Right lobe of liver (tissue), 6 donors: ENCODE data around the gene PTPRD. TPM values are rescaled to one million over a fixed set of nuclear protein-coding genes. Genes with fewer than 3 reads are reported as not detected.

ENCODE experiments used
- ATAC-seq, 4 donors: fragments of 200-7000 bp; cut with Tn5 transposase; one replicate each; pipeline ENCODE4 v1.9.1; 2020; ENCODE audit warnings: mild to moderate bottlenecking in 4 of 4, moderate library complexity in 4 of 4
- DNase-seq, 3 donors: peaks; one replicate each; pipeline ENCODE4 v3.0.0-alpha.2; 2020
- H3K27ac ChIP-seq, 3 donors: fragments of 200-600 bp; one replicate each; pipeline ENCODE4 v1.8.0; 2022
- H3K27me3 ChIP-seq, 2 donors: fragments of 200-600 bp; one replicate each; pipeline ENCODE4 v1.8.0; 2022
- H3K36me3 ChIP-seq, 4 donors: fragments of 200-600 bp; sonication (generic) in 1 of 4; one replicate each; pipeline versions ENCODE4 v1.5.1 to v1.8.0; 2017 to 2022; ENCODE audit warnings: control low read depth in 1 of 4
- H3K4me1 ChIP-seq, 4 donors: fragments of 200-600 bp; sonication (generic) in 1 of 4; one replicate each; pipeline versions ENCODE4 v1.5.1 to v1.8.0; 2017 to 2022; ENCODE audit warnings: control low read depth in 1 of 4
- H3K4me3 ChIP-seq, 3 donors: fragments of 200-600 bp; one replicate each; pipeline ENCODE4 v1.8.0; 2022
- H3K9me3 ChIP-seq, 4 donors: fragments of 200-600 bp; sonication (generic) in 1 of 4; one replicate each; pipeline versions ENCODE4 v1.5.1 to v1.8.0; 2017 to 2022; ENCODE audit warnings: control low read depth in 1 of 4
- CTCF ChIP-seq, 4 donors: fragments of 200-600 bp in 3 of 4; fragments of 450-650 bp in 1 of 4; IDR thresholded peaks; one replicate each; pipeline versions ENCODE4 v1.5.1 to v1.8.0; 2016 to 2022; ENCODE audit warnings: antibody characterized with exemption in 4 of 4, mild to moderate bottlenecking in 2 of 4
- POLR2A ChIP-seq: fragments of 450-650 bp; IDR thresholded peaks from one replicate; pipeline ENCODE4 v1.6.1; 2017; ENCODE audit warnings: antibody characterized with exemption, mild to moderate bottlenecking
- WGBS: methylation state at CpG from one replicate; pipeline ENCODE4 v1.1.6; 2018; ENCODE audit warnings: low coverage, low lambda C conversion rate; ENCODE audit not compliant: insufficient coverage; ENCODE audit errors: missing lambda C conversion rate; 5-methylcytosine and 5-hydroxymethylcytosine counted together
- intact Hi-C, 2 donors: fragments of 100-400 bp; cut with DNase I; formaldehyde crosslinking; loops; one replicate each; pipeline versions ENCODE4 v1.11.2 to v1.14.1; 2022
- total RNA-seq, 6 experiments: library from RNA; depleted of rRNA in 2 of 6; stranded (reverse); fragments of >200 nt in 2 of 6; fragmentation: NEBNext Ultra II Directional in 3 of 6; extraction: Animal tissue kit (Norgen Biotek cat#: 25700) in 3 of 6; gene quantifications; one replicate each; pipeline versions ENCODE4 v1.1.0 to v1.2.4, GENCODE V29; 2016 to 2023
- donor health status: DM: no; HTN: yes; CAD: no.
- donor health status: DM: no; HTN: no; CAD: no.
- donor health status: DM: no; HTN: no; CAD: no.
- donor health status: DM: no; HTN: yes; CAD: no.
- donor health status: DM: no; HTN: yes; CAD: no.

The PTPRD gene
- total RNA-seq, 6 experiments from 2014 or later, result 5.4 to 29.8 (median 13.9) TPM

DNA sequence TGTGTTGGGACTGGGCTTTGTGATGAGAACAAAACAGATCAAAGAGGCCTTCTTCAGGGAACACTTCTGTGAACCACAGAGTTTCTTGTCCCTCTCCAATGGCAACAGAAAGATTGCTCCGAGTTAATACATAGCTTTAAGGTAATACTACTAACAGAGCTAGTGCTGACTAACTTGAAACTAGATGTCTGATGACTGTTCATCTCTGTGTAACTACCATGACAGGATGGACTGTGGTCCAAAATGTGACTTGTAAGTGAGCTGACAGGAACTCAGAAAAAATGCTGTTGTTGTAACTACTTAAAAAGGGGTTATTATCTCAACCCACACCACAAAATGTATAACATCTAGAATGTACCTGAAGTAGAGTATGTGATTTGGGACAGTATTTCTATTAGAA, 2183.0 kb downstream of the PTPRD start:
- Histone ChIP-seq H3K4me3 (no peak overlapping the region), H3K4me1 (no peaks in the 10 kb centered on the region), H3K9me3 (no peaks in the 10 kb centered on the region), H3K36me3 (no peaks in the 10 kb centered on the region), H3K27ac (no peak overlapping the region), H3K27me3 (no peaks in the 10 kb centered on the region)
- no peak for DNase-seq
- no peak for ATAC-seq
- intact Hi-C loops, result no loop called here
- TF ChIP-seq CTCF (IDR thresholded peaks at IDR 0.05) (no peak), POLR2A (no peak)
- 67% methylated on average over 1 of the region's 1 CpG for WGBS

DNA sequence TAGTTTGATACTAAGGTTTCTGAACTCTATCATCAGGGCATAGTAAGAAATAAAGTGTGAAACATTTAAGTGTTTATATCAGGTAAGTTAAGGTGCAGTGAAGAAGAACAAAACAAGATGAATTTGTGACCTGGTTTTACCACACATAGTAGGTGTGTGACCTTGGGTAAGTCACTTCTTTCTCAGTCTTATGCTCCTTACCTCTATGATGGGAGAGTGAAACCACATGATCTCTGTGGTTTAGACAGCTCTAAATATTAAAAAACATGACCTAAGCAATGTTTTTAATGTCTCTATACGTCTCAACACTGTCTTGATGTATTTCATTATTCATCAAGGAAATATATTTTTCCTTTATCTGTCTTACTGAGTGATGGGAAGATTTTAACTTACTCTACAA, 2183.6 kb downstream of the PTPRD start:
- 35% methylated on average over 1 of the region's 1 CpG for WGBS
- TF ChIP-seq CTCF (IDR thresholded peaks at IDR 0.05) (no peak), POLR2A (no peak)
- ATAC-seq (no peak), DNase-seq (no peak)
- no peak overlapping the region for H3K4me3 ChIP-seq
- H3K4me1 ChIP-seq, result no peaks in the 10 kb centered on the region
- H3K9me3 ChIP-seq, result no peaks in the 10 kb centered on the region
- H3K36me3 ChIP-seq, result no peaks in the 10 kb centered on the region
- H3K27ac ChIP-seq, result no peak overlapping the region
- H3K27me3 ChIP-seq, result no peaks in the 10 kb centered on the region
- intact Hi-C loops, result no loop called here

GRCh38 chr9:8428389-8428788, 2184.4 kb downstream of the PTPRD start:
- no peaks in the 10 kb centered on the region for H3K27me3 ChIP-seq
- H3K4me3 ChIP-seq, result no peak overlapping the region
- H3K9me3 ChIP-seq, result no peaks in the 10 kb centered on the region
- TF ChIP-seq CTCF (IDR thresholded peaks at IDR 0.05) (no peak), POLR2A (no peak)
- no peaks in the 10 kb centered on the region for H3K36me3 ChIP-seq
- H3K4me1 ChIP-seq, result no peaks in the 10 kb centered on the region
- DNase-seq, result no peak
- WGBS, result 20% methylated on average over 3 of the region's 3 CpGs
- intact Hi-C loops, result no loop called here
- H3K27ac ChIP-seq, result no peak overlapping the region
- no peak for ATAC-seq

DNA sequence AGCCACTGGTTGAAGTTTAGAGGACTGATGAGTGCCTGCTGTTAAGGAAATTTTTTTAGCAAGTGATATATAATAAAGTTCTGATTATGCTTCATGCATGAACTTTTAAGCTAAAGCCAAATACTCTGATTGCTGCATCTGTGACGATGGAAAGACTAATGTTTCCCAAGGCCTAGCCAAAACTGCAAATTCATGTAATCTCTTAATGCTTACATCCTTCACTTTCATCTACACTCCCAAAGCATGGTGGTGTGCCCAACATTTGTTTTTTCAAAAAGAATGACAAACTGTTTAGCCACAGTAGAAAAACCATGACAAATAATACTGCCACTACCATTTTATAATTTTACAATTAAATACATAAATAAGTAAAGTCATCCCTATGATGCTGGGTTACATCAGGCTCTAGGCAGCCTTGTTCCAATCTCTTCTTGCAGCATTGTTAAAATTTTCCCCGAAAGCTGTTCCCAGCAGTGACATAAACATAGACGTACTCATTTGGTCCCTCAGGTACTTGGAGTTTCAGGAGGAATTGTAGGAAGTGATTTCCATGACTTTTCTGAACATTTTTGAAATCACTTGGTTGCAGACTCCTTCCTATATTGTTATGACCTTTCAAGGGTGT, 2187.9 kb downstream of the PTPRD start:
- no peaks in the 10 kb centered on the region for H3K27me3 ChIP-seq
- intact Hi-C loops, result no loop called here
- ATAC-seq (no peak), DNase-seq (no peak)
- H3K9me3 ChIP-seq, result no peaks in the 10 kb centered on the region
- no peaks in the 10 kb centered on the region for H3K4me1 ChIP-seq
- no peak for TF ChIP-seq POLR2A
- no peak for TF ChIP-seq CTCF (IDR thresholded peaks at IDR 0.05)
- 58% methylated on average over 3 of the region's 3 CpGs for WGBS
- no peak overlapping the region for H3K4me3 ChIP-seq
- no peaks in the 10 kb centered on the region for H3K36me3 ChIP-seq
- no peak overlapping the region for H3K27ac ChIP-seq

DNA sequence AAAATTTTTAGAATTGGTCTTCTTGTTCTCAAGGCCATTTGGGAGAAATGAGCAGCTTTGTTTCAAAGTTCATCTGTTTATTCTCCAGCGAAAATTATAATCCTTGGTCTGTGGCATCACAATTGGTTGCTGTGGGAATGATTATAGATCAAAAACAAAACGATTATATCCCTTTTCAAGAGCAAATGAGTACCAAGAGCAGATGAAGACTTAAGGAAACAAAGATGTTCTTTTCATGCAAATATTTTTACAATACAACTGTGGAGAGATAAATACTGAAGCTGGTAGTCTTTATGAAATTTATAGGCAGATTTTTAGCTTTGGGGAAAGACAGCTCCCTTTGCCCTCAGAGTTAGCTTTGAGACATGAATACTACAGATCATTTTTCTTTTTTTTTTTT, 2192.4 kb downstream of the PTPRD start:
- WGBS, result 37% methylated on average over 2 of the region's 2 CpGs
- Histone ChIP-seq H3K36me3 (no peaks in the 10 kb centered on the region), H3K27ac (no peak overlapping the region), H3K27me3 (no peaks in the 10 kb centered on the region), H3K4me3 (no peak overlapping the region), H3K4me1 (no peaks in the 10 kb centered on the region), H3K9me3 (no peaks in the 10 kb centered on the region)
- intact Hi-C loops, result no loop called here
- no peak for ATAC-seq
- DNase-seq, result no peak
- no peak for TF ChIP-seq POLR2A
- no peak for TF ChIP-seq CTCF (IDR thresholded peaks at IDR 0.05)
